Gastrocnemius medialis (tissue), 4 donors: Measurements from ENCODE around the gene XPO6.

ENCODE experiments used
- CTCF ChIP-seq, 5 experiments: fragments of 450-650 bp in 3 of 5; fragments of 200-600 bp in 2 of 5; sonication (generic) in 2 of 5; IDR thresholded peaks in 4 of 5; conservative IDR thresholded peaks in 1 of 5; 1 replicate in 4 of 5; 2 replicates in 1 of 5; pipeline ENCODE4 v1.5.1; 2016 to 2019; ENCODE audit warnings: antibody characterized with exemption in 5 of 5, mild to moderate bottlenecking in 3 of 5, moderate library complexity in 3 of 5
- POLR2A ChIP-seq, 2 donors: fragments of 450-650 bp; IDR thresholded peaks; one replicate each; pipeline ENCODE4 v1.6.1; 2017; ENCODE audit warnings: antibody characterized with exemption in 2 of 2, mild to moderate bottlenecking in 2 of 2, moderate library complexity in 2 of 2

- TF ChIP-seq CTCF (IDR thresholded peaks at IDR 0.05 in 4 of 5, conservative IDR thresholded peaks at IDR 0.05 in 1 of 5) = no peak
- no peak for TF ChIP-seq POLR2A (IDR thresholded peaks at IDR 0.05)
Measured at GRCh38 chr16:28164140-28164539, 47.6 kb downstream of the XPO6 start.
